A673 (cell line): Measurements from ENCODE around the gene MOCS1.

Experiments used
- EZH2 ChIP-seq: fragments of 200-600 bp; sonication (generic); IDR thresholded peaks from 2 replicates; pipeline ENCODE4 v1.6.1; 2017; ENCODE audit warnings: borderline replicate concordance, low read depth, mild to moderate bottlenecking, mixed read lengths, antibody characterized with exemption, low read length; ENCODE audit not compliant: poor library complexity, severe bottlenecking
- TF ChIP-seq, protein P1 (sequence below): fragments of 300-800, 200-600 bp; sonication (generic); conservative IDR thresholded peaks from 2 replicates; pipeline ENCODE4 v1.5.1; 2017; ENCODE audit warnings: low read depth, mild to moderate bottlenecking, antibody characterized with exemption, low read length, moderate library complexity, mixed read lengths

DNA sequence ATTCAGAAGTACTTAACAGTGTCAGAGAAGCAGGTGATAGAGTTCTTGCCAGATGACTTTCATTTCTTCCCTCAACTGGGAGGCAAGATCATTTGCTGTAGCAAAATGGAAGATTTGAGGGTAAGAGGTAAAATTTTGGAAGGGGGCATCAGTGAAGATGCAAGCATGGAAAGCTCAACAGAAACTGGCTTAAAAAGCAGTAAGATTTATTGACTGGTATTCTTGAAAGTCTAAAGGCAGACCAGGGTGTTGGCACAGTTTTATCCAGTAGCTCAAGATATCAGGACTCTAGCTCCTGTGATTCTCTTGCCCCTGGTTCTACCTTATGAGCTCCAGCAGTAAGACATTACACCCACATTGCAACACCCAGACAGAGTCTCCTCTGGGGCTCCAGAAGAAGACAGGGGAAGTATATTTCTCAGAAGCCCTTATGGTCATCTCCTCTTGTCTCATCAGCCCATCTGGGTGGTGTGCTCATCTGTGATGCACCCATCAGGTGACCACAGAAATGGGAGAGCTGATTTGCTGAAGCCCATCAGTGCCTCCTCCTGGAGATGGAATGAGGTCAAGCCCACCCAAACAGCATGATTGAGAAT, 16.0 kb upstream of the MOCS1 start:
- TF ChIP-seq, protein P1, sequence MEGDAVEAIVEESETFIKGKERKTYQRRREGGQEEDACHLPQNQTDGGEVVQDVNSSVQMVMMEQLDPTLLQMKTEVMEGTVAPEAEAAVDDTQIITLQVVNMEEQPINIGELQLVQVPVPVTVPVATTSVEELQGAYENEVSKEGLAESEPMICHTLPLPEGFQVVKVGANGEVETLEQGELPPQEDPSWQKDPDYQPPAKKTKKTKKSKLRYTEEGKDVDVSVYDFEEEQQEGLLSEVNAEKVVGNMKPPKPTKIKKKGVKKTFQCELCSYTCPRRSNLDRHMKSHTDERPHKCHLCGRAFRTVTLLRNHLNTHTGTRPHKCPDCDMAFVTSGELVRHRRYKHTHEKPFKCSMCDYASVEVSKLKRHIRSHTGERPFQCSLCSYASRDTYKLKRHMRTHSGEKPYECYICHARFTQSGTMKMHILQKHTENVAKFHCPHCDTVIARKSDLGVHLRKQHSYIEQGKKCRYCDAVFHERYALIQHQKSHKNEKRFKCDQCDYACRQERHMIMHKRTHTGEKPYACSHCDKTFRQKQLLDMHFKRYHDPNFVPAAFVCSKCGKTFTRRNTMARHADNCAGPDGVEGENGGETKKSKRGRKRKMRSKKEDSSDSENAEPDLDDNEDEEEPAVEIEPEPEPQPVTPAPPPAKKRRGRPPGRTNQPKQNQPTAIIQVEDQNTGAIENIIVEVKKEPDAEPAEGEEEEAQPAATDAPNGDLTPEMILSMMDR = no peak
- TF ChIP-seq EZH2 = no peak
